Measurements from ENCODE around the gene LDB2.

The LDB2 gene

GRCh38 chr4:16720761-16721160 is 177.7 kb downstream of the LDB2 start:
- no peaks in the 10 kb centered on the region for H3F3A ChIP-seq (ENCODE audit: insufficient read depth, low read length)
- H3K4me3 ChIP-seq (ENCODE audit: low read depth, low read length, poor library complexity, severe bottlenecking), result no peak overlapping the region
- H3K27me3 ChIP-seq (ENCODE audit: insufficient read depth, low read length), result no peaks in the 10 kb centered on the region
- no peaks in the 10 kb centered on the region for H3K9me3 ChIP-seq (ENCODE audit: low read length)
- no peak overlapping the region for H3K4me2 ChIP-seq (ENCODE audit: low read length)
- H3K4me1 ChIP-seq (ENCODE audit: insufficient read depth, low read length, severe bottlenecking), result no peaks in the 10 kb centered on the region
- no peak overlapping the region for H3K27ac ChIP-seq (ENCODE audit: low read depth, low read length, poor library complexity, severe bottlenecking)
- no peaks in the 10 kb centered on the region for H3K79me2 ChIP-seq (ENCODE audit: insufficient read depth, low read length)
- TF ChIP-seq CTCF (IDR thresholded peaks at IDR 0.05; ENCODE audit: low read length), result no peak
- TF ChIP-seq EZH2 (IDR thresholded peaks at IDR 0.05; ENCODE audit: borderline replicate concordance, low read length), result no peak
- no peak overlapping the region for H2AFZ ChIP-seq (ENCODE audit: low read length)
- H3K9me2 ChIP-seq (ENCODE audit: low read depth, low read length), result no peaks in the 10 kb centered on the region
- H4K20me1 ChIP-seq (ENCODE audit: insufficient read depth, low read length), result no peaks in the 10 kb centered on the region
- no peaks in the 10 kb centered on the region for H3K36me3 ChIP-seq (ENCODE audit: insufficient read depth, low read length)
- no peak overlapping the region for H3K9ac ChIP-seq (ENCODE audit: low read length)

GRCh38 chr4:16717266-16717970 is 181.0 kb downstream of the LDB2 start:
- Histone ChIP-seq H3F3A (ENCODE audit: insufficient read depth, low read length) (no peaks in the 10 kb centered on the region), H3K9me3 (ENCODE audit: low read length) (no peaks in the 10 kb centered on the region), H3K4me1 (ENCODE audit: insufficient read depth, low read length, severe bottlenecking) (no peaks in the 10 kb centered on the region), H3K36me3 (ENCODE audit: insufficient read depth, low read length) (no peaks in the 10 kb centered on the region), H3K4me3 (ENCODE audit: low read depth, low read length, poor library complexity, severe bottlenecking) (no peak overlapping the region), H3K9me2 (ENCODE audit: low read depth, low read length) (no peaks in the 10 kb centered on the region), H3K27me3 (ENCODE audit: insufficient read depth, low read length) (no peaks in the 10 kb centered on the region), H2AFZ (ENCODE audit: low read length) (no peak overlapping the region), H4K20me1 (ENCODE audit: insufficient read depth, low read length) (no peaks in the 10 kb centered on the region), H3K4me2 (ENCODE audit: low read length) (no peak overlapping the region), H3K27ac (ENCODE audit: low read depth, low read length, poor library complexity, severe bottlenecking) (no peak overlapping the region), H3K9ac (ENCODE audit: low read length) (no peak overlapping the region), H3K79me2 (ENCODE audit: insufficient read depth, low read length) (no peaks in the 10 kb centered on the region)
- TF ChIP-seq CTCF (IDR thresholded peaks at IDR 0.05; ENCODE audit: low read length) (no peak), EZH2 (IDR thresholded peaks at IDR 0.05; ENCODE audit: borderline replicate concordance, low read length) (no peak)

- no peak overlapping the region for H3K9ac ChIP-seq (ENCODE audit: low read length)
- no peak overlapping the region for H3K4me2 ChIP-seq (ENCODE audit: low read length)
- H3K9me3 ChIP-seq (ENCODE audit: low read length), result no peaks in the 10 kb centered on the region
- H3K4me3 ChIP-seq (ENCODE audit: low read depth, low read length, poor library complexity, severe bottlenecking), result no peak overlapping the region
- TF ChIP-seq EZH2 (IDR thresholded peaks at IDR 0.05; ENCODE audit: borderline replicate concordance, low read length) (no peak), CTCF (IDR thresholded peaks at IDR 0.05; ENCODE audit: low read length) (no peak)
- H3K36me3 ChIP-seq (ENCODE audit: insufficient read depth, low read length), result no peaks in the 10 kb centered on the region
- H3K27me3 ChIP-seq (ENCODE audit: insufficient read depth, low read length), result no peaks in the 10 kb centered on the region
- no peak overlapping the region for H3K27ac ChIP-seq (ENCODE audit: low read depth, low read length, poor library complexity, severe bottlenecking)
- no peaks in the 10 kb centered on the region for H3K79me2 ChIP-seq (ENCODE audit: insufficient read depth, low read length)
- H3K4me1 ChIP-seq (ENCODE audit: insufficient read depth, low read length, severe bottlenecking), result no peaks in the 10 kb centered on the region
- H3F3A ChIP-seq (ENCODE audit: insufficient read depth, low read length), result no peaks in the 10 kb centered on the region
- no peaks in the 10 kb centered on the region for H3K9me2 ChIP-seq (ENCODE audit: low read depth, low read length)
- H2AFZ ChIP-seq (ENCODE audit: low read length), result no peak overlapping the region
- no peaks in the 10 kb centered on the region for H4K20me1 ChIP-seq (ENCODE audit: insufficient read depth, low read length)
Observed at GRCh38 chr4:16715482-16715881, 183.0 kb downstream of the LDB2 start.

All from OCI-LY1 (cell line).